Measurements from ENCODE around the gene NHS.
A peak's percentile ranks its signal among the peaks of the same experiment; 100 is the strongest.

Gene NHS

DNA sequence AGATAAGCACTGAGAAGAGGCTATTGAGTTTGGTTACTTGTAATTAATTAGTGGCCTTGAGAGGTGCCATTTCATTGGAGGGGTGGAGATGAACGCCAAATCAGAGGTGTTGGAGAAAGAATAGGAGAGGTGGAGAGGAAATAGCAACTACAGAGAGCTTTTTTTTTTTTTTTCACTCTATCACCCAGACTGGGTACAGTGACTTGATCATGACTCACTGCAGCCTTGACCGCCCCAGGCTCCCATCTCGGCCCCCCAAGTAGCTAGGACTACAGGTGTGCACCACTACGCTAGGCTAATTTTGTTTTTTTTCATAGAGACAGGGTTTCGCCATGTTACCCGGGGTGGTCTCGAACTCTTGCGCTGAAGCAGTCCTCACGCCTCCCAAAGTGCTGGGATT, 5.2 kb downstream of the NHS start:
- Histone ChIP-seq H3K4me3 (ENCODE audit: low read depth, low read length) (no peak overlapping the region), H3K27me3 (replicated peaks) (no peaks in the 10 kb centered on the region), H3K27ac (no peak overlapping the region), H3K36me3 (replicated peaks) (no peaks in the 10 kb centered on the region)
- TF ChIP-seq, protein P1, sequence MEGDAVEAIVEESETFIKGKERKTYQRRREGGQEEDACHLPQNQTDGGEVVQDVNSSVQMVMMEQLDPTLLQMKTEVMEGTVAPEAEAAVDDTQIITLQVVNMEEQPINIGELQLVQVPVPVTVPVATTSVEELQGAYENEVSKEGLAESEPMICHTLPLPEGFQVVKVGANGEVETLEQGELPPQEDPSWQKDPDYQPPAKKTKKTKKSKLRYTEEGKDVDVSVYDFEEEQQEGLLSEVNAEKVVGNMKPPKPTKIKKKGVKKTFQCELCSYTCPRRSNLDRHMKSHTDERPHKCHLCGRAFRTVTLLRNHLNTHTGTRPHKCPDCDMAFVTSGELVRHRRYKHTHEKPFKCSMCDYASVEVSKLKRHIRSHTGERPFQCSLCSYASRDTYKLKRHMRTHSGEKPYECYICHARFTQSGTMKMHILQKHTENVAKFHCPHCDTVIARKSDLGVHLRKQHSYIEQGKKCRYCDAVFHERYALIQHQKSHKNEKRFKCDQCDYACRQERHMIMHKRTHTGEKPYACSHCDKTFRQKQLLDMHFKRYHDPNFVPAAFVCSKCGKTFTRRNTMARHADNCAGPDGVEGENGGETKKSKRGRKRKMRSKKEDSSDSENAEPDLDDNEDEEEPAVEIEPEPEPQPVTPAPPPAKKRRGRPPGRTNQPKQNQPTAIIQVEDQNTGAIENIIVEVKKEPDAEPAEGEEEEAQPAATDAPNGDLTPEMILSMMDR (IDR thresholded peaks at IDR 0.05; ENCODE audit: low read depth, low read length, missing control alignments) = no peak
- in situ Hi-C loops (cut with HindIII; ENCODE audit: low pct_ligation_motif_present, low sequenced_read_pairs) = no loop called here
- DNase-seq = no peak

DNA sequence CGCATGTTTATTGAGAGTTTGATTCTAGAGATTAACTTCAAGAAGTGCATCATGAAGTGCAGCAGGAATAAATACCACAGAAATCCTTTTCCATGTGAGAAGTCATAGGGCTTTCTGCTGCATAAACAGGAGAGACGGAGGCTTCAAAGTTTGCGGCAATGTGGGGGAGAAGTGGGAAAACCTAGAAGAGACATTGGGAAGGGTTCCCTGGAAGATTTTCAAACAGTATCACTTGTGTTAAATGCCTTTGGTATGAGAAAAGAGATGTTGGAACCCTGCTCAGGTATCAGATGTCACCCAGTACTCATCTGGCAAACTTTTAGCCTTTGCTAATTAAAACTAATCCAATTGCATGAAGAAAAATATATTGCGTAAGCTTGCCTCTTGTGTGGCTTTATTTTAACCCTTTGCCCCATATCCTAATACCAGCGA, 15.4 kb downstream of the NHS start:
- DNase-seq = no peak
- in situ Hi-C loops (cut with HindIII; ENCODE audit: low pct_ligation_motif_present, low sequenced_read_pairs) = no loop called here
- Histone ChIP-seq H3K4me3 (ENCODE audit: low read depth, low read length) (no peak overlapping the region), H3K36me3 (replicated peaks) (no peaks in the 10 kb centered on the region), H3K27ac (no peak overlapping the region), H3K27me3 (replicated peaks) (no peaks in the 10 kb centered on the region)
- TF ChIP-seq, protein P1 (IDR thresholded peaks at IDR 0.05; ENCODE audit: low read depth, low read length, missing control alignments) = no peak

DNA sequence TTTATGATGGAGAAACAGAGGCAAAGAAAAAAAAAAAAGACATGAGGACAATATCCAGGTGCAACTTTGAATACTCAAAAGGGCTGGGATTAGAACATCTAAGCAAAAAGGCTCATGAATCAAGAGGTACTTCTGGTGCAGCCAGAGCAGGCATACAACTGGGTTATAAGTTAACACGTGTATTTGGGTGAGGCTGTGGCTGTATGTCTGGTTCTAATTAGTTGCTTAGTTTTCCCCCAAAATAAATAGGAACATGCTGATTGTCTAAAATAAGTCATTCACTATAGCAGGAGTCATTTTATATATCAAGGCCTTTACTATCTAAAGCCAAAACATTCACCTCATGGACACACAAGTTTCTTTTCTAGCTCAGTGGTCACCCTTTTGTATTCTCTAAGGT, 20.2 kb downstream of the NHS start:
- Histone ChIP-seq H3K4me3 (ENCODE audit: low read depth, low read length) (no peak overlapping the region), H3K27ac (no peak overlapping the region), H3K36me3 (replicated peaks) (no peaks in the 10 kb centered on the region), H3K27me3 (replicated peaks) (no peaks in the 10 kb centered on the region)
- in situ Hi-C loops (cut with HindIII; ENCODE audit: low pct_ligation_motif_present, low sequenced_read_pairs) = no loop called here
- TF ChIP-seq, protein P1 (IDR thresholded peaks at IDR 0.05; ENCODE audit: low read depth, low read length, missing control alignments) = no peak
- no peak for DNase-seq

DNA sequence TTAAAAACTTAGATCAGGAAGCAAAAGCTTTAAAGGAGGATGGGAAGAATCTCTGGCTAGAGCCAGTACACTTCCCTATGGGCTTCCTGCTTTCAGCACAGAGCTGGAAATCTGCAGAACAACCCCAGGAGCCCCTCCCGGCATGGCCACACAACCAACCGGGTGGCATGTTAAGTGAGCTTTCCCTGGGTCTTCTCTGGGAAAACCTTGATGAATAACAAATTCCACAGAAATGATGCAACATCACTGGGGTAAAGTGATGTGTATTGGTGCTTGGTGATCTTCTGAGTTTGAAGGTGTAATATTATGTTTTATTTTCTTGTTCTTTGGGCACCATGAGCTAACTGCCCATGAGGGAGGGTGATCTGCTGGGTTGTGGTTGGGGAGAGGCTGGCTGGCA, 22.1 kb downstream of the NHS start:
- H3K27ac ChIP-seq = peak overlapping the region; percentile 30
- in situ Hi-C loops (cut with HindIII; ENCODE audit: low pct_ligation_motif_present, low sequenced_read_pairs) = no loop called here
- H3K36me3 ChIP-seq (replicated peaks) = no peaks in the 10 kb centered on the region
- DNase-seq = no peak
- H3K27me3 ChIP-seq (replicated peaks) = no peaks in the 10 kb centered on the region
- H3K4me3 ChIP-seq (ENCODE audit: low read depth, low read length) = no peak overlapping the region
- TF ChIP-seq, protein P1 (IDR thresholded peaks at IDR 0.05; ENCODE audit: low read depth, low read length, missing control alignments) = no peak

DNA sequence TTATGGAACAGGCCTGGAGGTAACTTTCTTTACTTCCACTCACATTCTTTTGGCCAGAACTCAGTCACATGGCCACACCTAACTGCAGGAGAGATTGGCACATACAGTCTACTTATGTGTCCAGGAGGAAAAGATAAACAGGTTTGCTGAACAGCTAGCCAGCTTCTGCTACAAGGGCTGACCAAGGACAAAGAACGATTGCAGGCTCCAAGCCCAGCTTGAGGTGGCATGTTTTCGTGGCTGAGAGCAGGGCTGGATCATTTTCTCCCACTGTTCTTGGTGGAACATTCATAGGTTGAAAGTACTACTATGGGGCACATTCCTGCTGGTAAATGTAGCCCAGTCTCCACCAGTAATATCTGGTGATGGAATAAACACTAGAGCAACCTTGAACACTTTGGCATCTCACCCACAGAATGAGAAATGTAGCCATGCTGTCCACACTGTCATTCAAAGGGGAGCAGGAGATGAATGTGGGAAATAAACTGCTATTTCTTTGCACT, 28.2 kb downstream of the NHS start:
- H3K27ac ChIP-seq = no peak overlapping the region
- no peaks in the 10 kb centered on the region for H3K27me3 ChIP-seq (replicated peaks)
- no peak for DNase-seq
- TF ChIP-seq, protein P1 (IDR thresholded peaks at IDR 0.05; ENCODE audit: low read depth, low read length, missing control alignments) = no peak
- no peak overlapping the region for H3K4me3 ChIP-seq (ENCODE audit: low read depth, low read length)
- in situ Hi-C loops (cut with HindIII; ENCODE audit: low pct_ligation_motif_present, low sequenced_read_pairs) = no loop called here
- H3K36me3 ChIP-seq (replicated peaks) = no peaks in the 10 kb centered on the region

DNA sequence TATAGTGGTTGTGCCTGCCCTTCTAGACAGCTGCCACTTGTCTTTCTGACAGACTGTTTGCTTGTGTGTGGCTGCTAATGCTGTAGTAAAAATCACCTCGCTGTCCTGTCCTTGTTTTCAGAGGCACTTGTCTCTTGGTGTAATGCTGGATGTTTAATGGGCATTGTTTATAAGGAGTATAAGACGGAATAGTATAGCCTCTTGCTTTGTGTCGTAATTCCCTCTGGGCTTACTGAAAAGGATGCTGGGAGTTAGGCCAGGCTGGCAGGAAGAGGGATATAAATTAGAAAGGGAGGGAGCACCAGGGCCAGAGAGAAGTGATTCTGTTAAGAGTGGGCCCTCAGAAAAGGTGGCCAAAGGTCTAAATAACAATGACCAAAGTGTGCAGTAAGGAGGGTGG, 29.0 kb downstream of the NHS start:
- TF ChIP-seq, protein P1 (IDR thresholded peaks at IDR 0.05; ENCODE audit: low read depth, low read length, missing control alignments) = no peak

More for the DNA sequence above, 29.0 kb downstream of the NHS start:
- H3K27me3 ChIP-seq (replicated peaks) = no peaks in the 10 kb centered on the region
- in situ Hi-C loops (cut with HindIII; ENCODE audit: low pct_ligation_motif_present, low sequenced_read_pairs) = no loop called here
- DNase-seq = no peak
- no peak overlapping the region for H3K4me3 ChIP-seq (ENCODE audit: low read depth, low read length)
- H3K36me3 ChIP-seq (replicated peaks) = no peaks in the 10 kb centered on the region
- no peak overlapping the region for H3K27ac ChIP-seq

Measured in brain microvascular endothelial cell (primary cell).